Nephron progenitor cell (in vitro differentiated cells): ENCODE measurements around the gene MAP6.

Source experiments
- DNase-seq: peaks from one replicate; pipeline ENCODE4 v3.0.0; 2021
- H3K27ac Mint-ChIP-seq: 2 replicates; pipeline ENCODE4 v1.8.0; 2021; ENCODE audit warnings: mild to moderate bottlenecking, moderate library complexity, mixed read lengths
- H3K27me3 Mint-ChIP-seq: 2 replicates; pipeline ENCODE4 v1.8.0; 2021; ENCODE audit warnings: mild to moderate bottlenecking, low read depth, mixed read lengths; ENCODE audit not compliant: poor library complexity
- H3K36me3 Mint-ChIP-seq: 2 replicates; pipeline ENCODE4 v1.8.0; 2021; ENCODE audit warnings: low read depth, mixed read lengths
- H3K4me1 Mint-ChIP-seq: 2 replicates; pipeline ENCODE4 v1.8.0; 2021; ENCODE audit warnings: mixed read lengths
- H3K4me3 Mint-ChIP-seq: 2 replicates; pipeline ENCODE4 v1.8.0; 2021; ENCODE audit warnings: mild to moderate bottlenecking, moderate library complexity, mixed read lengths
- H3K9me3 Mint-ChIP-seq: 2 replicates; pipeline ENCODE4 v1.8.0; 2021; ENCODE audit warnings: mild to moderate bottlenecking, moderate library complexity, mixed read lengths
- TF ChIP-seq, protein P1 (sequence below): fragments of 200-600 bp; sonication (generic); IDR thresholded peaks from 2 replicates; pipeline ENCODE4 v1.5.0; 2021; ENCODE audit warnings: antibody characterized with exemption

The MAP6 gene

DNA sequence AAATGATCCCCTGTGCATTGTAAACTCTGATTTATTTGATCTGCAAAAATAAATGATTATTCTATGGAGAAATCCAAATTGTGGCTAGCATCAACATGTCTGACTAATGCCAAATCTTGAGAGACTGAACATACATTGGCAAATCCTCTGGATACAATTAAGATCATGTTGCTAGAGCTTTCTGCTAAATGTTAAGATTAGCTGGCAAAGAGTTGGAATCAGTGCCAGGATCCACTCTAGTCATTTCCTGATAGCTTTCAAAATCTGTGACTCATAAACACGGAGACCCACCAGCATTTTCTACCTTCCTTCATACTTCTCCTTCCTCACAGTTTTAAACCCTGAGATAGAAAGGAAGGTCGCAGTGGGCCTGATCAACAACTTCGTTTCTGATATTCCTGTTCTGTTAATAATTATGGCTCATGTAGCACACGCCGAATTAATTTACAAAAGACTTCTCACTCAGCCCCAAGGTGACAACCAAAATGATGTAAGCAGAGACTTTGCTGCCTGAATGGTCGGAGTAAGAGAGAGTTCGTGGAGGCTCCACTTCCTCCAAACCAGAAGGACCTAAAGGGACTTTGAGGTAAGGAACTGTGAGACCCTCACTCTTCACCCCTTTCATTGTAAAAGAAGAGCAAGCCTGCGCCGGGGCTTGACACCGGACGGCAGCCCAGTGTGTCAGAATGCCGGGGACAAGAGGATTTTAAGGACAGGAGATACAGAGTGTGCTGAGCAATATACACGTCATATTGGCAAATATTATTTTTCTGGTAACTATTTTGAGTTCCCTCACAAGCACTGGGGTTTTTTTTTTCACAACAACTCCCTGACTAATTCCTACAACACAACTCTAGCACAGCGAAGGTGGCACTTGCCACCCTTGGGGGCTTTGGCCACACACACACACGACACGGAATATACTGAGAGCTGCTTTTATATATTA, 64.8 kb downstream of the MAP6 start:
- Mint-ChIP-seq H3K4me1 (peaks cover 16% of the 10 kb centered on the region), H3K4me3 (no peak overlapping the region), H3K27ac (no peak overlapping the region), H3K36me3 (no peaks in the 10 kb centered on the region), H3K9me3 (no peaks in the 10 kb centered on the region), H3K27me3 (peaks cover 59% of the 10 kb centered on the region)
- DNase-seq, result no peak
- TF ChIP-seq, protein P1, sequence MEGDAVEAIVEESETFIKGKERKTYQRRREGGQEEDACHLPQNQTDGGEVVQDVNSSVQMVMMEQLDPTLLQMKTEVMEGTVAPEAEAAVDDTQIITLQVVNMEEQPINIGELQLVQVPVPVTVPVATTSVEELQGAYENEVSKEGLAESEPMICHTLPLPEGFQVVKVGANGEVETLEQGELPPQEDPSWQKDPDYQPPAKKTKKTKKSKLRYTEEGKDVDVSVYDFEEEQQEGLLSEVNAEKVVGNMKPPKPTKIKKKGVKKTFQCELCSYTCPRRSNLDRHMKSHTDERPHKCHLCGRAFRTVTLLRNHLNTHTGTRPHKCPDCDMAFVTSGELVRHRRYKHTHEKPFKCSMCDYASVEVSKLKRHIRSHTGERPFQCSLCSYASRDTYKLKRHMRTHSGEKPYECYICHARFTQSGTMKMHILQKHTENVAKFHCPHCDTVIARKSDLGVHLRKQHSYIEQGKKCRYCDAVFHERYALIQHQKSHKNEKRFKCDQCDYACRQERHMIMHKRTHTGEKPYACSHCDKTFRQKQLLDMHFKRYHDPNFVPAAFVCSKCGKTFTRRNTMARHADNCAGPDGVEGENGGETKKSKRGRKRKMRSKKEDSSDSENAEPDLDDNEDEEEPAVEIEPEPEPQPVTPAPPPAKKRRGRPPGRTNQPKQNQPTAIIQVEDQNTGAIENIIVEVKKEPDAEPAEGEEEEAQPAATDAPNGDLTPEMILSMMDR, result no peak

DNA sequence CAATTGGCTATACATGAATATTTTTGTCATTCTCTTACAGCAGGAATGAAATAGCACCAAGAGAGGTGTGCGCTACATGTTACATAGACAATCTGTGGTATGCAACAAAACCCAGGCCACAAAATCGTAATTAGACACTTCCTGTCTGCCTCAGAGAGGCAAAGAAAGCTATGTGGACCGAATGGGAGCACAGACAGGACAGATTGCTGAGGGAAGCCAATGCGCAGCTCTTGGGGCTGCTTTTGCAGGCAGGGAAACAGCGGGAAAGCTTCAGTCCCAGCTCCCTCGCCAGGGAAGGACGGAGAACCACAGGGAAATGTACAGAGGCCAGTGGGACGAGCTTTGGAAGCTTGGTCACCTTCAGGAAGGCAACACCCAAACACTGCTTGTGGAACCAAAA, 65.9 kb downstream of the MAP6 start:
- Mint-ChIP-seq H3K36me3 (no peaks in the 10 kb centered on the region), H3K27me3 (peaks cover 51% of the 10 kb centered on the region), H3K9me3 (no peaks in the 10 kb centered on the region), H3K27ac (no peak overlapping the region), H3K4me1 (peaks cover 16% of the 10 kb centered on the region), H3K4me3 (no peak overlapping the region)
- DNase-seq, result no peak
- TF ChIP-seq, protein P1, result no peak

DNA sequence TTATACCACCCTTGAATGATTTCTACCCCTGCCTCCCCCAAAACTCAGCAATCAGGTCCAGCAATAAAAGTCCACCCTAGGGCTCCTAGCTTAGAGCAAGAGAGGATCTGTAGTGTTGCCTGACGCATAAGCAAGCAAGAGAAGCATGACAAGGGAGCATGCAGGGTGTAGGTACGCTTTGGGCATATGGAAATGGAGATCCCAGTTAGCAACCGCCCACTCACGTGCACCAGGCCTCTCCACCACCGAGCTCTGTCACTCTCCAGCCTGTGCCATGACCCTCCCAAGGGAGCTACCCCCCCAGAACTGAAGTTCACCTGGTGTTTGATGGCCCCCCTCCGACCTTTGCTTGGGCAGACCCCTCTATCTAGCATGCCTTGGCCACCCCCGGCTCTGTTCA, 67.3 kb downstream of the MAP6 start:
- peaks cover 55% of the 10 kb centered on the region for H3K27me3 Mint-ChIP-seq

DNA sequence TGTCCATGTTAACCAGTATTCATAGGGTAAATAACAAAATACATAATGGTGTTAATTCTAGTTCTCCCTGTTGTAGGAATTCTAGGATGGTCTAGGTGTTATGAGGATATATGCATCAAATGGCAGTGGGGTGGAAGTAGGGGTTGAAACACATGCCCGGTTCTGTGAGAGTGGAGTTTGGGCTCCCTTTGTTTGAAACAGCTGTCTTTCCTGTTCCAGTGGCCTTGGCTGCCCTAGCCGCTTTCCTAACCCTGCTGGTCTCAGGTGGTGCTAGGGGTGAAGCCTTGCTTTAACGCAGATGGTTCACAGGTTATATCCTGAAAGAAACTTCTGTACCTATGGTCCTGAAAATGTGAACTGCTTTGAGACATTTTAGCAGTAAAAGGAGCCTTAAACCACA, 68.5 kb downstream of the MAP6 start:
- Mint-ChIP-seq H3K4me1 (peaks cover 23% of the 10 kb centered on the region), H3K36me3 (no peaks in the 10 kb centered on the region), H3K9me3 (no peaks in the 10 kb centered on the region), H3K27me3 (peaks cover 55% of the 10 kb centered on the region), H3K4me3 (no peak overlapping the region), H3K27ac (no peak overlapping the region)
- DNase-seq, result no peak
- TF ChIP-seq, protein P1, result no peak

More for the DNA sequence above, 67.3 kb downstream of the MAP6 start:
- Mint-ChIP-seq H3K4me1 (peaks cover 23% of the 10 kb centered on the region), H3K9me3 (no peaks in the 10 kb centered on the region), H3K4me3 (no peak overlapping the region), H3K36me3 (no peaks in the 10 kb centered on the region), H3K27ac (no peak overlapping the region)
- TF ChIP-seq, protein P1, result no peak
- DNase-seq, result no peak

DNA sequence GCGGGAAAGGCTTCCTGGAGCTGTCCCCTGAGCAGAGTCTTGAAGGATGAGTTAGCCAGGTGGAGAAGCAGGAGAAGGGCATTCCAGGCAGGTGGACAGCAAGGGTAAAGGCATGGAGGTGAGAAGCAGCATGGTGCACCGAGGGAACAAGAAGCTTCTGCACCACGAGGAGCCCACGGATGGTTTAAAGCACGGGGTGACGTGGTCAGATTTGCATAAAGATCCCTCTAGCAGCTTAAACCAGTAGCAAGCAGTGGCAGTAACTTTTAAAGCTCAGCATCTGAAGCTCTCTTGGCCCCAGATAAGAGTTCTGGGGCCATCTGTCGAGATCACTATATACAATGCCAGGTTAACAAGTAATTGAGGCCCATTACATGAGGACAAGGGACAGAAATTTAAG, 69.9 kb downstream of the MAP6 start:
- Mint-ChIP-seq H3K4me3 (no peak overlapping the region), H3K27ac (no peak overlapping the region), H3K27me3 (peaks cover 55% of the 10 kb centered on the region), H3K4me1 (peaks cover 38% of the 10 kb centered on the region), H3K9me3 (no peaks in the 10 kb centered on the region), H3K36me3 (no peaks in the 10 kb centered on the region)
- TF ChIP-seq, protein P1, result no peak
- DNase-seq, result no peak

DNA sequence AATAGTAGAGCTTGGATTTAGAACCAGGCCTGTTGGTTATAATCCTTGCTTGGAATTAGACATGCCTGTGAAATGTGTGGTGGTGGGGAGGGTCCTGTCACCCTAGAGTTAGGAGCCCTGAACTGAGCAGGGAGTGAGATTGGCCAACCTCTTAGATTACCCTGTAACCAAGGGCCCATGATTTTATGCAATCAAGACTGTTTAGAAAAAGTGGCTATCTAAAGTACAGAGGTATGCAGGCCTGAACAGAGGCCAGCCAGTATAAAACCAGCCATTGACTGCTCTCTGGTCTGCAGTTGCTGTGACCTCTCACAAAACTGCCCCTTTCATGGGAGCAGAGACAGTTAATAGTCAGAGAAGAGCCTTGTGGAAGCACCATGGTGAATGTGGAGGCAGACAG, 70.6 kb downstream of the MAP6 start:
- no peaks in the 10 kb centered on the region for H3K36me3 Mint-ChIP-seq
- no peaks in the 10 kb centered on the region for H3K9me3 Mint-ChIP-seq
- peaks cover 42% of the 10 kb centered on the region for H3K4me1 Mint-ChIP-seq
- no peak for DNase-seq
- TF ChIP-seq, protein P1, result no peak
- no peak overlapping the region for H3K27ac Mint-ChIP-seq
- peaks cover 57% of the 10 kb centered on the region for H3K27me3 Mint-ChIP-seq
- H3K4me3 Mint-ChIP-seq, result no peak overlapping the region
